GM12874 (cell line): ENCODE data around the gene DUSP7.

ENCODE experiments used
- TF ChIP-seq, protein P1 (sequence below): IDR thresholded peaks from 2 replicates; pipeline ENCODE4 v1.5.1; 2011; ENCODE audit warnings: low read depth, mild to moderate bottlenecking, control low read depth, low read length, moderate library complexity; ENCODE audit not compliant: insufficient read depth

The DUSP7 gene

GRCh38 chr3:52029053-52029452, 27.3 kb downstream of the DUSP7 start:
- TF ChIP-seq, protein P1, sequence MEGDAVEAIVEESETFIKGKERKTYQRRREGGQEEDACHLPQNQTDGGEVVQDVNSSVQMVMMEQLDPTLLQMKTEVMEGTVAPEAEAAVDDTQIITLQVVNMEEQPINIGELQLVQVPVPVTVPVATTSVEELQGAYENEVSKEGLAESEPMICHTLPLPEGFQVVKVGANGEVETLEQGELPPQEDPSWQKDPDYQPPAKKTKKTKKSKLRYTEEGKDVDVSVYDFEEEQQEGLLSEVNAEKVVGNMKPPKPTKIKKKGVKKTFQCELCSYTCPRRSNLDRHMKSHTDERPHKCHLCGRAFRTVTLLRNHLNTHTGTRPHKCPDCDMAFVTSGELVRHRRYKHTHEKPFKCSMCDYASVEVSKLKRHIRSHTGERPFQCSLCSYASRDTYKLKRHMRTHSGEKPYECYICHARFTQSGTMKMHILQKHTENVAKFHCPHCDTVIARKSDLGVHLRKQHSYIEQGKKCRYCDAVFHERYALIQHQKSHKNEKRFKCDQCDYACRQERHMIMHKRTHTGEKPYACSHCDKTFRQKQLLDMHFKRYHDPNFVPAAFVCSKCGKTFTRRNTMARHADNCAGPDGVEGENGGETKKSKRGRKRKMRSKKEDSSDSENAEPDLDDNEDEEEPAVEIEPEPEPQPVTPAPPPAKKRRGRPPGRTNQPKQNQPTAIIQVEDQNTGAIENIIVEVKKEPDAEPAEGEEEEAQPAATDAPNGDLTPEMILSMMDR = no peak

DNA sequence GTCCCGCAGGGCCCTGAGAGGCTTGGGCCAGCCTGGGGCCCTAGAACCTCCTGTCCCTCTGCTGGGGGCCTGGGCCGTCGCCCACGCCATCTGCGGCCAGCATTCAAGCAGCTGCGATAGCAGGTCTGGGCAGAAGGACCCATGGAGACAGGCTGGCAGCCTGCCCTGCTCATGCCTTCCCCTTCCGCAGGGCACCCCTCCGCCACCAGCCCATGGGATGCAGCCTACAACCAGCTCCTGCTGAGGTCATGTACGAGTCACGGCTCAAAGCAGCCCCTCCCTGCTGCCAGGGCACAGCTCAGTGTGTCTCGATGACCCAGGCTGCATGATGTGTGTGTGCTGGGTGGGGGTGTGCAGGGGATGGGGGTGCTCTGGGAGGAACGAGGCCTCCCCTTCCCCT, 27.8 kb downstream of the DUSP7 start:
- TF ChIP-seq, protein P1 = no peak

- TF ChIP-seq, protein P1 = no peak
Observed at GRCh38 chr3:52026041-52026440, 30.3 kb downstream of the DUSP7 start.

DNA sequence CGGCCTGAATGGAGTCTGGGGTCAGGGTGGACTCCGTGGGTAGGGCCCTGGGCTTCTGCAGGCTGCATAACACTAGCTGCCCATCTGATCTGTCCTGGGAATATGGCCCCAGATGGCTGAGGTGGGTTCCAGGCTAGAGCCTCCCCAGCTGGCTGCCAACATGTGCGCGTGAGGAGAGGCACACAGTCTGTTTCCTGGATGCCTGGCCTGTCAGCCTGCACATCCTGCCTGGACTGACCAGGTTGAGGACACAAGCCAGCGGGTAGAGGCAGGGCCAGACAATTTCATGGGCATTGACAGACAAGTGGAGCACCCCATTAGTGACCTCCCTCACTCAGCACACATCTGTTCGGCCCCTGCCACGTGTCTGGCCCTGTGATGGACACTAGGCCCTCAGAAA, 30.9 kb downstream of the DUSP7 start:
- TF ChIP-seq, protein P1 = no peak

- TF ChIP-seq, protein P1 = no peak
Observed at GRCh38 chr3:52024765-52025452, 31.5 kb downstream of the DUSP7 start.

- TF ChIP-seq, protein P1 = no peak
Observed at GRCh38 chr3:52023860-52024764, 32.3 kb downstream of the DUSP7 start.

GRCh38 chr3:52023101-52023770, 33.1 kb downstream of the DUSP7 start:
- TF ChIP-seq, protein P1 = no peak
